Measurements from ENCODE around the gene EEF2KMT. TPM values are rescaled to one million over a fixed set of nuclear protein-coding genes. Genes with fewer than 3 reads are reported as not detected.
"Not testable (repeated sequence)": the region's sequence is repeated elsewhere in the genome, so short reads cannot be mapped to it uniquely, and the experiment has no call there.

EEF2KMT gene
- total and polyA plus RNA-seq, 2 of the 13 experiments (the other 11 are each of a cell fraction or from before 2014, with no cell fraction given) = 10.7 to 26.9 TPM

GRCh38 chr16:5116780-5117295, 19.2 kb upstream of the EEF2KMT start:
- Histone ChIP-seq H3K4me1 (ENCODE audit: insufficient read depth, low read length) (peaks cover 14% of the 10 kb centered on the region; the same call in 1 of the 2 replicates), H3K4me2 (ENCODE audit: low read depth, low read length) (peak overlapping the region; percentile 15; the same call in 1 of the 2 replicates)
- H3K79me2 ChIP-seq (ENCODE audit: insufficient read depth, low read length); H2AFZ ChIP-seq (ENCODE audit: low read length); H3K9ac ChIP-seq (ENCODE audit: insufficient read depth, low read depth, low read length); intact Hi-C loops (cut with micrococcal nuclease; ENCODE audit: unreplicated experiment); ATAC-seq; H3K27ac ChIP-seq (ENCODE audit: extremely low read length, insufficient read depth, low read length); H3K4me3 ChIP-seq (replicated peaks in 1 of 3; ENCODE audit: insufficient read depth in 1 of 3, low read depth in 2 of 3, low read length in 3 of 3); H3K9me3 ChIP-seq (ENCODE audit: low read length); POLR2A ChIA-PET; BruUV-seq (replicated peaks); H3K27me3 ChIP-seq (ENCODE audit: control insufficient read depth in 1 of 2, insufficient read depth in 2 of 2, low read length in 2 of 2); in situ Hi-C loops (cut with HindIII; ENCODE audit: extremely low pct_ligation_motif_present, low pct_unique_long_range_greater_than_20kb); H4K20me1 ChIP-seq (ENCODE audit: insufficient read depth, low read length); FAIRE-seq; DNase-seq (ENCODE audit: low spot score); H3K36me3 ChIP-seq (replicated peaks in 1 of 2; ENCODE audit: control insufficient read depth in 1 of 2, insufficient read depth in 2 of 2, low read length in 2 of 2); CTCF ChIA-PET (ENCODE audit: low intra/inter-chr PET ratio, low total read pairs): not testable (repeated sequence)
- 0 out of 2 replicates have a peak, but pooled peaks have one; percentile 24 for TF ChIP-seq ZNF280B (CRISPR knock-in tag; IDR thresholded peaks at IDR 0.05; ENCODE audit: borderline replicate concordance)
- WGBS (ENCODE audit: low lambda C conversion rate) = 3% methylated on average over 10 of the region's 10 CpGs

- H3K4me2 ChIP-seq (ENCODE audit: low read depth, low read length); ATAC-seq; H3K4me3 ChIP-seq (replicated peaks in 1 of 3; ENCODE audit: insufficient read depth in 1 of 3, low read depth in 2 of 3, low read length in 3 of 3); H3K36me3 ChIP-seq (replicated peaks in 1 of 2; ENCODE audit: control insufficient read depth in 1 of 2, insufficient read depth in 2 of 2, low read length in 2 of 2); BruUV-seq (replicated peaks); H3K4me1 ChIP-seq (ENCODE audit: insufficient read depth, low read length); POLR2A ChIA-PET; H3K79me2 ChIP-seq (ENCODE audit: insufficient read depth, low read length); H3K27me3 ChIP-seq (ENCODE audit: control insufficient read depth in 1 of 2, insufficient read depth in 2 of 2, low read length in 2 of 2); in situ Hi-C loops (cut with HindIII; ENCODE audit: extremely low pct_ligation_motif_present, low pct_unique_long_range_greater_than_20kb); FAIRE-seq; CTCF ChIA-PET (ENCODE audit: low intra/inter-chr PET ratio, low total read pairs); H3K27ac ChIP-seq (ENCODE audit: extremely low read length, insufficient read depth, low read length); H3K9me3 ChIP-seq (ENCODE audit: low read length); H2AFZ ChIP-seq (ENCODE audit: low read length); H4K20me1 ChIP-seq (ENCODE audit: insufficient read depth, low read length); H3K9ac ChIP-seq (ENCODE audit: insufficient read depth, low read depth, low read length); intact Hi-C loops (cut with micrococcal nuclease; ENCODE audit: unreplicated experiment); DNase-seq (ENCODE audit: low spot score); TF ChIP-seq CREB1 (CRISPR knock-in tag; IDR thresholded peaks at IDR 0.05): not testable (repeated sequence)
- 66% methylated on average over 10 of the region's 10 CpGs for WGBS (ENCODE audit: low lambda C conversion rate)
- peak; percentile 81 to 87 for TF ChIP-seq MAFK (conservative IDR thresholded peaks at IDR 0.05 in 1 of 2, IDR thresholded peaks at IDR 0.05 in 1 of 2; ENCODE audit: low read length in 2 of 2)
- TF ChIP-seq MAFF (IDR thresholded peaks at IDR 0.05; ENCODE audit: low read depth, low read length) = peak; percentile 88
- 0 out of 2 replicates have a peak, but pooled peaks have one; percentile 17 for TF ChIP-seq CREB1 (IDR thresholded peaks at IDR 0.05)
Measured at GRCh38 chr16:5110933-5111332, 13.3 kb upstream of the EEF2KMT start.
